G401.6 (cell line): ENCODE results near the gene C17orf113.

ENCODE experiments used
- FAIRE-seq: peaks from 2 replicates; lab custom pipeline; 2012; peaks lifted over from hg19 to GRCh38; lab: Jason Lieb, UNC

C17orf113 gene

DNA sequence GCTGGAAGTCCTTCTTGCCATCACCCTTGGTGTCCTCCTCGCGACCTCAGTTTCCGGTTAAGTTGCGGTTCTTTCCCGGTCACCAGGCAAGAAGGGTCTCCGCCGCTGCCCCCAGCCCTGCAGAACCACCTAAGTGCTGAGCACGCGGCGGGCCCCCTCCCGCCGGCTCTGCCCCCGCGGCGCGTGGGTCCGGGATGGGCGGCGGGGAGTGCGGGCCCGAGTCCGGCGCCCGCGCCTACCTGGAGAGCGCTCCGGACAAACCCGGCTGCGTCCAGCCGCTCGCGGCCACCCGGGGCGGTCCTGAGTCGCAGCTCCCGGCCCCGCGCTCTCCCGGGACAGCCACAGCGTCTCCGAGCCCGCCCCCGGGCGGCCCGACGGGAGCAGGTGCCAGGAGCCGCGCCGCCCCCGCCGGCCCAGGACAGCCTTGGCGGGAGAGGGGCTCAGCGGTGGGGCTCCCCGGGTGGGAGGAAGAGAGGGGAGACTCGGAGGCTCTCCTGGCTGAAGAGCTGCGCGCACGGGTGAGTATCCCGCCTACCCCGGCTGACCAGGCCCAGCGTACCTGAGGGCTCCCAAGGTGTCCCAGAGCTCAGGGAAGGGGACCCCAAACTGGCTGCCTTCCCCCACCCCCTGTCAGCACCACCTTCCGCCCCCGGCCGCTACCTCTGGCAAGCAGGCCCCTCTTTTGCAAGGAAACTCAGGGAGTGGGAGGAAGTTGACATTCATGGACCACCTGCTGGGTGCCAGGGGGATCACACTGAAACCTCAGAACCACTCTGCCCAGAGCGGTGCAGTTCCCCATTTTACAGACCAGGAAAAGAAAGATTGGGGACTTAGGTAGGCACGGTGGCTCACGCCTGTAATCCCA lies 22.2 kb upstream of the C17orf113 start:
- FAIRE-seq, result no peak

DNA sequence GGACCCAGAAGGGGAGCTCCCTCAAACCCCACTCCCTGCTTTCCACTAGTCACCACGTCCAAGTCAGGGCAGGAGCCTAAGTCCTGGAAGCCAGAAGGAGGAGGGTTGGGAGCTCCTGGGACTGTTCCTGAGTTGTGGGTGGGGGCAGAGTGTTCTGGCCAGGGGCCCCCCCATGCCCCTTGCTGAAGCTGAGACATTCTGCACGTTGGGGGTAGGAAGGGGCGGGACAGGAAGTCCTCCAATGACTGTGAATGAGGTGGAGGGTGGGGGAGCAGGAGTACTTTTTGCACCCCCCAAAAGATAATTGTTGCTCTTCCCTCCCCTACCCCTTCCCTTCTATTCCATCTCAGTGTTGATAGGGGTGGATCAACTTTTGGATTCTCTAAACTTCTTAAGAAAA lies 21.4 kb upstream of the C17orf113 start:
- FAIRE-seq, result no peak

DNA sequence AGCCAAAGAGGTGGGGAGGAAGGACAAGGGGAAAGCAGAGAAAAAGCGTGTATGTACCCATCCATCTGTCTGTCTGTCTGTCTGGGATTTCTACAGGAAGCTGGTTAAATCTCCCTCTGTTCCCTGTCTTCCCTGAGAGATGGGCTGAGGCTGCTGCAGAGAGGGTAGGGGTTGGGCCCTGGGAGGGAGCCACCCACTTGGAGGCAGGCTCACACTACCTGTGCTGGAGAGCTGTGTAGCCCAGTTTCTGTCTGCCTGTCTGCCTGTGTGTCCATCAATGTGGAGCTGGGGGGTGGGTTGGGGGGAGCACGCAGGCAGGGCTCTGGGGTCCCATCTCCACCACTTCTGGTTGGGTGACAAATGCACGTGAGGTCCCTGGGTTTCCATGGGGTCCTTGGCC lies 18.6 kb upstream of the C17orf113 start:
- FAIRE-seq, result no peak

DNA sequence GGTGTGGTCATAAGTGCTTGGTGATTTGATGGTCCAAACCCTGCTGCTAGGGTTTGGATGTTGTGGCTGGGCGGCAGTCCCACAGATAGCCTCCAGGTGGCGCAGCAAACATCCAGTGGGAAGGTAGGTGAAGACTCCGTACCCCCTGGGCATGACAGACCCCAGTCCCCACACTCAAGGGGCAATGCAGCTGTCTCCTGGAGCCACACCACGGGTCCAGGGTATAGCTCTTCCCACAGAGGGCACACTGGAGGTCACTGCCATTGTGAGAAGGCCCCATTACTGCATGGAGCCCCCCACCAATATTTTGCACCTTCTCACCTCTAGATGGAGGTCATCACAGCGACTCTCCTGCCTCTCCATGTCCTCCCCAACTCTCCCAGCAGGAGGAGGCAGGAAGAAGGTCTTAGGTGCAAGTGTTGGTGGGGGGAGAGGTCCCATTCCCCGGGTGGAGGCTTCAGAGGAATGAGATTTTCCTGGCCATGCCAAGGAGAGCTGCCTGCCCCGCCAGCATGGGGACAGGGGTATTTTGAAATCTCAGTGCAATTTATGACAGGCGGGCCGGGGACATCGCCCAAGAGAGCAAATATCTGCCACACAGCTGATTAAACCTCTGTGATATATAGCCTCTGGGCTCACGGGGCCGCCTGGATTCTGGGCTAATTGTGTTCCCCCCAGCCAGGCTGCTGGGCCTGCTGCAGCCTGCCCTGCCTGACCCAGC lies 17.1 kb upstream of the C17orf113 start:
- peak; percentile 50 for FAIRE-seq

DNA sequence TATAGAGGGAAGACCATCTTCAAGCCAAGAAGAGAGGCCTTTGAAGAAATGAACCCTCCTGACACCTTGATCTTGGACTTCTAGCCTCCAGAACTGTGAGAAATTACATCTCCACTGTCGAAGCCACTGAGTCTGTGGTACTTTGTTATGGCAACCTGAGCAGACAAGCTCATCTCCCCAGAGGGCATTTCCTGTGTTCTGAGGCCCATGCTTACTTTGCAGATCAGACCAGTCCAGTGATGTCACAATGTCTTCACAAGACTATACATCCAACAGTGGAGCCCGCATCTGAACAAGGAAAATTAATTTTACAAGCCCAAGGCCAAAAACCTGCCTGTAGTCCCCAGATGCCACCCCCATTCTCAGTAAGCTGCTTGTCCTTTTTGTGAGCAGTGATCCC lies 14.8 kb upstream of the C17orf113 start:
- no peak for FAIRE-seq

DNA sequence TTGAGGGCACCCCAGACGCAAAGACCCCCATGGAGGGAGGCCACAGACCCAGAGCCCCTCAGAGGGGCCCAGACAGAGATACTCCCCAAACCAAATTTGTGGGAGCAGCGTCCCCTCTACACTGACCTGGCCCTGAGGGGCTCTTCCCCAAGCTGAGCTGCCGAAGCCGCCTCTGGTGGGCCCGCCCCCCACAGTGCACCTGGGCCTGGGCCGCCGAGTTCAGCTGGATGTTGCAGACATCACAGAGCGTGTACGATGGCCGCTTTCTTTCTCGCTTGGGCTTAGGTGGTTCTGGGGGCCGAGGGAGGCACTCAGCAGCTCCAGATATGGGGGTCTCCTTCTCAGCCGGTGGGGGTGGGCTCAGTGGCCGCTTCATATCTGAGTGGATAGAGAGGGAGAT lies 12.3 kb upstream of the C17orf113 start:
- FAIRE-seq, result no peak

DNA sequence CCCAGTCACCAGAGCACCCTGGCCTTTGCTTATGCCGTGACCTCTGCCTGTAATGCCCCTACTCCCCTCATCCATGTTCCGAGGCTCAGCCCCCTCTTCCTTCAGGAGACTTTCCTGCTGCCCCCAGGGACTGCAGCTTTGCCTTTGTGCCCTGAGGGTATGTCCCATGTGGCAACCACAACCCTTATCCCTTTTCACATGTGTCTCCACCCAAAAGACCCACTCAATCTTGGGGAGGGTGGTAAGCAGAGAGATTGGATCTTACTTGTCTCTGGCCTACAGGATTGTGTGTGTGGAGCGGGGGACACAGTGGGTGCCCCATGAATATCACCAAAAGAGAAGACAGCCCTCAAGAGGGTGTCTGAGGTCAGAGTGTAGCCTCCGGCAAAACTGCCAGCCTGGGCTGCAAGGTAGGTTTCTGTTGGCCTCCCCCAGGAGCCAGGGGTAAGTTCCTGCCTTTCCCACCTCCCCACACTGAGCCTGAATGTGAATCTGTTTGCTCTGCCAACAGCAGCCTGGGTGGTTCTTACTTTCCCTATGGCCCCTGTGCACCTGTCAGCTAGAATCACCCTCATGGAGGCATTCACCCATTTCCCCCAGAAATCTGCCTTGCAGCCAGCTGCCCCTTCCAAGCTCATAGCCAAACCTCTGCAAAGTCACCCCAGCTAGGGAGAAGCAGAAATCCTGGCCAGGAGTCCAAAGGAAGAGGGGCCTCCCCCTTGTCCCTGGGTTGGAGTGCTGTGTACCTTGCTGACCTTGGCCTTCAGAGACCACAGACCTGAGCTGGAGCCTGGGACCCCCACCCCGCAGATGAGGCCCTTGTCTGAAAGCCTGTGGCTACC lies 11.5 kb upstream of the C17orf113 start:
- FAIRE-seq, result no peak

DNA sequence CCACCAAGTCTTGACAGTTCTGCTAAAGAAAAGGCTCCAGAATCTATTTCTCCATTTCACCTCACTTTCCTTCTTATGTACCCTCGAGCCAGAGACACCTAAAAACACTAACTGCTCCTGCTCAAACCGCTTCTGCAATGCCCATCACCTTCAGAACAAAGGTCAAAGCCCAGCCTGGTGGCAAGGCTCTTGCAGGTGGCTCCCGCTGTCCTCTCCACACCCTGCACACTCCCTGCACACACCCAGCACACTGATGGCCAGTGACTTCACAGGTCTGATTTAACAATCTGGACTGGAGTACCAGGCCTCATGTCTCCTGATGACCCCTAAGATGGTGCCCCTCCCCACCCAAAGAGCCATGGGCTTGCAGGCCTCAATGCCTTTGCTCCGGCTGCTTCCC lies 9.8 kb upstream of the C17orf113 start:
- no peak for FAIRE-seq

DNA sequence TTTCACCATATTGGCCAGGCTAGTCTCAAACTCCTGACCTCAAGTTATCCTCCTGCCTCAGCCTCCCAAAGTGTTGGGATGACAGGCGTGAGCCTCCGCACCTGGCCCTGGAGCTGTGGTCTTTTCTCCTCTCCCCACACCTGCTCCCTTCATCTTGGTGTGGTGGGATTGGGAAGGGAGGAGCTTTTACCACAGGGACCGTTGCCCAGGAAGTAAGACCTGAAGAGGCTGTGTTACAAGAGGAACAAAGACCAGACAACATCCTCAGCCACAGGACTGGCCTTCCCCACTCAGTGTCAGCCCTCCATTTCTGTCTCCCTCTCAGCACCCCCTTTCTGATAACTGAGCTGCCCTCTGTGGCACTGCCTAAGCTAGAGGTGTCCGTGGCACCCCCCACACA lies 9.4 kb upstream of the C17orf113 start:
- FAIRE-seq, result no peak

DNA sequence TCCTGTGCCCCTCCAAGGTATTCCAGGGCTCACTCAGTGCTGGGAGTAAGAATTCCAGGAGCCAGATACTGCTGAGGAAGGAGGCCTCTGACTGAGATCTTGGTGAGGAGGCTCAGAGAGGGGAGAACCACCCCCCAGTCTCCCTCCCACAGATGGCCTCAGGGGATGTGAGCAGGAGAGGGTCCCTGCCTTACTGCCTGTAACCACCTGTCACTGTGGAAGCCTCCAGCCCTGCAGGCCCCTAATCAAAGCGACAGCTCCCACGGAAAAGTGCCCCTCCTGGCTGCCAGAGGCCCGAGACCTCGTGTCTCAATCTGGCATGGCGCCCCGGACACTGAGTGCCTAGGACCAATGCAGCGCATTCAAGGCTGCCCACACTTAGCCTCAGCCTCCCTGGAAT lies 7.7 kb upstream of the C17orf113 start:
- FAIRE-seq, result no peak

DNA sequence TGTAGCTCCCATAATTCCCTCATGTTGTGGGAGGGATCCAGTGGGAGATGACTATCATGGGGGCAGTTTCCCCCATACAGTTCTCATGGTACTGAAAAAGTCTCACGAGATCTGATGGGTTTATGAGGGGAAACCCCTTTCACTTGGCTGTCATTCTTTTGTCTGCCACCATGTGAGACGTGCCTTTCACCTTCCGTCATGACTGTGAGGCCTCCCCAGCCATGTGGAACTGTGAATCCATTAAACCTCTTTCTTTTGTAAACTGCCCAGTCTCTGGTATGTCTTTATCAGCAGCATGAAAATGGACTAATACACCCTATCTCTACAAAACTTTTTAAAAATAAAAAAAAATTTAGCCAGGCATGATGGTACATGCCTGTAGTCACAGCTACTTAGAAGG lies 6.2 kb upstream of the C17orf113 start:
- FAIRE-seq, result no peak

DNA sequence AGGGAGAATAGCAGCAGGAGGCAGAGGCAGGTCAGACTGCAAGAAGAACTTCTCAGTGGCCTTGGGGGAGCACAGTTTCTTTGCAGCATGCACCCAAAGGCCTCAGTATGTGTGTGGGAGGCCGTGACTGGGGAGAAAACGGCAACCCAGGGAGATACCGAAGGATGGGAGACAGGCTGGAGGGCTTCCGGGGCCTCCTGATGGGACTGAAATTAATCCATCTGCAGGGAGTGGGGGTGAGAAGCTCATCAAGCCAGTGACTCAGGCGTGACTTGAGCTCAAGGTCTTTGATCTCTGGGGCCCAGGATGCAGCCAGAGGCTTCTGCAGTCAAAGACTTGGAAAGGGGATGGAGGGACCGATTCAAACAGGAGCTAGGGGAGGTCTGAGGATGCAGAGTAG lies 5.1 kb upstream of the C17orf113 start:
- no peak for FAIRE-seq

DNA sequence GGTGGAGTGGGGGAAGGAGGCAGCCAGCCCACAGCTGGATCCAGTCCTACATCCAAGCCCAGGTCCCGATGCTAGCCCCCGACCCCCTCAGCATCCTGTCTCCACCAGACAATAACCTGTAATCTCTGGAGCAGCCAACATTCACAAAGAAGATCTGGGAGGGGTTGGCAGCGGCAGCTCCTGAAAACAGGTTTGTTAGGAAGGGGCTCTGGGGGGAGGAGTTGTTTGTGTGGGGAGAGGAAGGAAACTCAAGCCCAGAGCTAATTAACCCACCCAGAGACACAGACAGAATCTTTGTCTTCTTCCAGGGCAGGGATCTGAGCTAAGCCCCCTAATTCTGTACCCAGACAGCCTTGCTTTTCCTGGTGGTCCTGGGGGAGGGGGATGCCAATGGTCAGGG lies 4.6 kb upstream of the C17orf113 start:
- FAIRE-seq, result no peak

DNA sequence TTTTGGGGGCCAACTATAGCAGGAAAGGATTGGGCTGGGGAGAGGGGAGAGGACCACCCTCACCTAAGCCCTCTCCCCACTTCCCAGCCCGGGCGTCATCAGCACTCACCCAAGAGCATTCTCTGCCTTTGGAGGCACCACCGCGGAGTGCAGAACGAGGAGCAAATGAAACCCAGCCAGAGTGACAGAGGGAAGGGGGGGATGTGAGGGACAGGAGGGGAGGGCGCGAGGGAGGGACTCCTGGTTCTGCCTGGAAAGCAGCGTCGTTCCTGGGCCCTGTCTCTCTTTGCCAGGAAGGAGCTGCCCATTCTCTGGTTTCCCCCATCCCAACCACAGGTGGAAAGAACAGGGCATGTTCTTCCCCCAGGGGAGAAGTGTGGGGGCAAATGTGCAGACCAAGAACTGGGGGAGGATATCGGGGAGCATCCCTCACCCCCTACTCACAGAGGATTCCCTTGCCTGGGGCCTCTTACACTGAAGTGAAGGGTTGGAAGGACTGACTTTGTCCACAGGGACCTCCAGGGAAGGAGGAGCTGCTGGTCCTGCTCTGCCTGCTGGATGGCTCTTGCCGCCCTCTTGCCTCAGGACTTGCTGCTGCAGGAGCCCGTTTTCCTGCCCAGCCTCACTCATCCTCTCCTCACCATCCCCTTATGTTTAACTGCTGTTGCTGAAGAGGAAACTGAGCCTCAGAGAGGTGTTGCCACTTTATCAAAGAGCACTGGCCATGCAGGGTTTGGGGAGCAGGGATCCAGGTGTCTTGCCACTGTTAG lies 3.5 kb upstream of the C17orf113 start:
- no peak for FAIRE-seq

DNA sequence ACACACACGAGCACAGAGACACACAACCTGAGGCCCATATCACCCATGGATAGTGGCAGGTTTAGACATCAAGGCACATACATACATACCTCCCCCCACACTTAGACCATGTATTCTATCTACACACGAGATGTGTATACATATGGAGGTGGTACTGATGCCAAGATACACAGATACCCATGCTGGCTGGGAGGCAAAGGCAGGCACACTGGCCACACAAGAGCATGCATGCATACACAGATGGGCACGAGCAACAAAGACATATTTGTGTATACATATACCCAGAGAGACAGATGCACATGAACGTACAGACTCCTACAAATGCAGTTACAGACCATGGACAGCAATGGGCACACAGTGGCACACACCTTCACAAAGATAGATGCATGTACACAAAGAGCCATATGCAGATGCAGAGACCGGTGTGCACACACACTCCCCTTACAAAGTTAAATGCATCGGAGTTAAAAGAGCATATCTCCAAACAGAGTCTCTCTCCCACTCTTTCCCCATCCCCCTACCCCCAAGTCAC lies 2.0 kb upstream of the C17orf113 start:
- no peak for FAIRE-seq

DNA sequence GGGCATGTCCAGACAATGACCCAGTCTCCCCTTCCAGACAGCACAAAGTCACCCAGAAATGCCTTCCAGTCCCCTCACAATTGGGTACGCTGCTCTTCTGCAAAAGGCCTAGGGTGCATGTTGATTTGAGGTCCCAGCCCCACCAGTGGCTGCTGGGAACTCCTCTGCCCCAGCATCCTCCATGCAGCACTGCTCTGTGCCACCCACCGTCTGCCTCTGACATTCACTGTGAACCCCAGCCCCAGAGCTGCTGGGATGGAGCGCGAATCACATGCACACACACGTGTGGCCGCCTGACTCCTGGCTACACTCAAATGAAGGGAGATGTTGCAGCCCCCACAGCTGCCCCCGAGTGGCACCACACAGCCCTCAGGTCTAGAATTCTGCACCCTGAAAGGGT lies 1.2 kb upstream of the C17orf113 start:
- no peak for FAIRE-seq

DNA sequence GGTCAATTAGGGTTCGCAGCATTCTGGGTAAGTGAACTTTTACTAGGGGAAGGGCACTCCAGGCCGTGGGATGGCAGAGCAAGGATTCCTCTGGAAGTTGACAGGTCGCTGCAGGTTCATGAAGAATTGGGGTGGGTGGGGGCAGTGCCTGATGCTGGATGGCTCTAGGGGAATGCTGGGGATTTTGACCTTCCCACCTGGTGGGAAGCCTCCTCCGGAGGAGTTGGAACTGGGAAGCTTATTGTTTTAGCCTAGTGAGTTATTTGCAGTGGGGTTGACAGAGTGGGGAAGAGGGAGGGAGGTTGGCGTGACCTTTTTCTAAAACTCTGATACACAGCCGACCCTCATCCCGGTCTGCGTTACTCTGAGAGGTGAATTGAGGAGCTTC lies 606 bp upstream of the C17orf113 start:
- no peak for FAIRE-seq

DNA sequence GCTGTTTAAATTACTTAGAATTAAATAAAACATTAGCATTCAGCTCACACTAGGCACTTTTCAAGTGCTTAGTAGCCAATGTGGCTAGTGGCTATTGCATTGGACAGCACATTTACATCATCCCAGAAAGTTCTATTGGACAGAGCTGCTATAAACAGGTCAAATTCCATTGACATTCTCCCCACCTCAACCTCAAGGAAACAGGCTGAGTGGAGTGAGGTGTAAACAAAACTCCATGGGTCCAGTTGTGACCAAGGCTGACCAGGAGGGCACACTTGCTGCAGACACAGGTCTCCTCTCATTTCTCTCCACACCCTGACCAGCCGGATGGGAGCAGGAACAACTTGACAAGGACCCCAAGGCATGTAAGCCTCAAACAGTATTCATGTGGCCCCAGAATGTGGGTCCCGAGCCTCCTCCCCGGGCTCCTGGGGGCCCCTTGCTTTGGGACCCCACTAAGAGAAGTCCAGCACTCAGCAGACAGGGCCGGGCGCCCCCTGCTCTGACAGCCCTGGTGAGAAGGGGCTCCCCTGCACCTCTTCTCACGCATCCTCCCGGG lies 488 bp downstream of the C17orf113 start:
- no peak for FAIRE-seq

DNA sequence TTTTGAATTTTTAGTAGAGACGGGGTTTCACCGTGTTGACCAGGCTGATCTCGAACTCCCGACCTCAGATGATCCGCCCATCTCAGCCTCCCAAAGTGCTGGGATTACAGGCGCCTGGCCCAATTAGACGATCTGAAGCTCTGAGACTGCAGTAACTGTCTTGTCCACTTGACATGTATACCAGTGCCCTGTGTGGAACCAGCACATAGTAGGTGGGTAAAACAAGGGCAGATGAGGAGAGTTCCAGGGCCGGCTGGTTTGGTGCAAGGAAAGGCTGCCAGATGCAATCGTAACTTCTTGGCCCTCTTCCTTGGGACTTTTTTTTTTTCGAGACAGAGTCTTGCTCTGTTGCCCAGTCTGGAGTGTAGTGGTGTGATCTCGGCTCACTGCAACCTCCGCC lies 3.1 kb downstream of the C17orf113 start:
- FAIRE-seq, result no peak

DNA sequence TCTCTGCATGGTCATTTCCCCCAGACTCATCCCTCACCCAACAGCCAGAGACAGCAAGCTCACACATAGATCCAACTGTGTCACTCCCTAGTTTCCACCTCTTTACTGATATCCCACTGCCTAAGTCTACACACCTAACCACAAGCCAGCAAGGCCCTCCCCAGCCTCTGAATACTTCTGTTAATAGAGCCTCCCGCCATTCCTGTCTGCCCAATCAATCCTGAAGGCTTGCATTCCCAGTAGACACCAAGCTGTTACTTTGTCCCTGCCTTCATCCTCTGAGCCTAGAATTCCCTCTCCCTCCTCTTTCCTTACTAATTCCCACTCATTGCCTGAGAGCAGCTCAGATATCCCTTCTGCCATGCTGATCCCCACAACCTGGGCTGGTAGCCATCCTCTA lies 4.7 kb downstream of the C17orf113 start:
- FAIRE-seq, result no peak

DNA sequence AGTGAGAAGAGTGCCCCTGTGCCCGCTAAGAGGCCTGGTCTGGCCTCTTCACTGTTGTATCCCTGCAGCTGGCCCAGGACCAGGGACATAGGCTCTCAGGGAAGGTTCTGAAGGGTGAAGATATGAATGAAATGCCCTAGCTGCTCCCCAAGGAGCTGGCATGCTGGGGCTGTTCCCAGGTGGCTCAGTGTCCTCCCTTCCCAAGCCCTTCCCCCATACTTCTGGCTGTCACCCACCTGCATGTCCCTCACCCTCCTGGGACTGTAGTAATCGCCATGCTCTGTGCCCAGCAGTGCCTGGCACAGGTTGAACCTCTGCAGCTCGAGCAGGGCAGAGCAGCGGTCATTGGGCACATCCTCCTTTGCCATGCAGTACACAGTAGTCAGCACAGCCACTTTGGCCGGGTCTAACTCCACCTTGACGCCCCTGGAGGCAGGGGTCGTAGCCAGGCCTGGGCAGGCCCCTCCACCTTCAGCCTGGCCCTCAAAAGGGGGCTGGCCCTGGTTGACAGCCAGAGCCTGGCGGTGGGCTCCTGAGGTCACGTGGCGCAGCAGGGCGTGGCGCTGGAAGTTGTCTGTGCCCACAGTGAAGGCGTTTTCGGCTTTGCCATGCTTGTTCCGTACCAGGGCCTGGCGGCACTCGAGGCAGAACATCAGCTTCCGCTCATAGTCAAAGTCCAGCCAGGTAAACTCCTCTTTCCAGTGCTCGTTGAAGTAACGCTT lies 7.6 kb downstream of the C17orf113 start:
- FAIRE-seq, result no peak
